ENCODE results near the gene GALNT2.

Gene GALNT2

DNA sequence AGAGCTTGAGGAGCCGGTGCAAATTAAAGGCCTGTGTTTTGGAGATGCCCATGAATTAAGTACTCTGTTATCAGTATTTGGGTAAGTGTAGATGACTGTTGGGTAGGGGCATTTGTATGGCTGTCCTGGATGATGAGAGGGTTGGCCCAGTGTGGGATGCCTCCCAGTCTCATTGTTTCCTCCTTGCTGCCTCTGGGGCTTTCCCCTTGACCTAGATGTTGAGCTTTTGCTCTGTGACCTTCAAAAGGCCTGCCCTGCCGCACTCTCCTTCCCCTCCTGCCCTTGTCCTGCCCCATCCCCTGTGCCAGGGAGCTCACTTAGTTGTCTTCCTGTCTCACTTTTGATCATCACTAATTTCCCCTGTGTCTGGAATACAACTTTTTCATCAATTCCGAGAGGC is 10.0 kb downstream of the GALNT2 start:
- no peak for ATAC-seq
- TF ChIP-seq ZNF70 (CRISPR knock-in tag; IDR thresholded peaks at IDR 0.05), result no peak

DNA sequence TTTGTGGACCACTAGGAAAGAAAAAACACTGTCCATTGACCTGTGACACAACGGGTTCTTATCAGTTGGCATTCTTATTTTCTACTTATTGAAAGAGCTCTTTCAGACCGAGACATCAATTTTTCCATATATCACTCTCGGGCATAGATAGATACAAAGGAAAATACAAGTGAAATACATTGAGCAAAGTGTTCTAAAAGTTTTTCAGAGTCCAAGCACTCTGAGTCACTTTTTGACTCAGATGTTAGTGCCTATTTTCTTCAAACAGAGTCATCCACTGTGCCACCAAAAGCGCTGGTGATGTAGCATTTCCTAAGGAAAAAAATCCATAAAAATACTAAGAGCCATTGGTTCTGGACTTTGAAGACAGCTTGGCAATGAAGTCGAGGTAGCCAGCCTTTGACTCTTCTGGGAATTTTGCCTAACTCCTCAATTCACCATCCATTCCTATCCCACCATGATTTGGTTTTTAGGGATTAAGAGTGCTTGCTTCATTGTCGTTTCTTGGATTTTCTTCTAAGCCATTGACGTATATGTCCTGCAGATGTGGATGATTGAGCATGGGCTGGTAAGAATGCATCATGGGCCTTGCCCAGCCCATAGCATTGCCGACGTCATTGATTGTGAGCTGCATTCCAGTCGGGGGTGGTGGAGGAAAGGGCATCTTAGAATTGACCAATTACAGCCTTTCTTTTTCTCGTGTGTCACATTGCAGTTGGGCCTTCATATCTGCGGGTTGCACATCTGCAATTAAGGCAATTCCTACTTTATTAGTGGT is 10.6 kb downstream of the GALNT2 start:
- no peak for TF ChIP-seq ISL1 (CRISPR knock-in tag; IDR thresholded peaks at IDR 0.05)
- TF ChIP-seq, protein P1, sequence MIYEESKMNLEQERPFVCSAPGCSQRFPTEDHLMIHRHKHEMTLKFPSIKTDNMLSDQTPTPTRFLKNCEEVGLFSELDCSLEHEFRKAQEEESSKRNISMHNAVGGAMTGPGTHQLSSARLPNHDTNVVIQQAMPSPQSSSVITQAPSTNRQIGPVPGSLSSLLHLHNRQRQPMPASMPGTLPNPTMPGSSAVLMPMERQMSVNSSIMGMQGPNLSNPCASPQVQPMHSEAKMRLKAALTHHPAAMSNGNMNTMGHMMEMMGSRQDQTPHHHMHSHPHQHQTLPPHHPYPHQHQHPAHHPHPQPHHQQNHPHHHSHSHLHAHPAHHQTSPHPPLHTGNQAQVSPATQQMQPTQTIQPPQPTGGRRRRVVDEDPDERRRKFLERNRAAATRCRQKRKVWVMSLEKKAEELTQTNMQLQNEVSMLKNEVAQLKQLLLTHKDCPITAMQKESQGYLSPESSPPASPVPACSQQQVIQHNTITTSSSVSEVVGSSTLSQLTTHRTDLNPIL (CRISPR knock-in tag; IDR thresholded peaks at IDR 0.05; ENCODE audit: low read depth), result no peak
- TF ChIP-seq ZNF565 (CRISPR knock-in tag; conservative IDR thresholded peaks at IDR 0.05; ENCODE audit: low read depth), result no peak
- no peak for TF ChIP-seq ZNF70 (CRISPR knock-in tag; IDR thresholded peaks at IDR 0.05)
- TF ChIP-seq ZNF8 (CRISPR knock-in tag; IDR thresholded peaks at IDR 0.05), result no peak
- TF ChIP-seq, protein P2, sequence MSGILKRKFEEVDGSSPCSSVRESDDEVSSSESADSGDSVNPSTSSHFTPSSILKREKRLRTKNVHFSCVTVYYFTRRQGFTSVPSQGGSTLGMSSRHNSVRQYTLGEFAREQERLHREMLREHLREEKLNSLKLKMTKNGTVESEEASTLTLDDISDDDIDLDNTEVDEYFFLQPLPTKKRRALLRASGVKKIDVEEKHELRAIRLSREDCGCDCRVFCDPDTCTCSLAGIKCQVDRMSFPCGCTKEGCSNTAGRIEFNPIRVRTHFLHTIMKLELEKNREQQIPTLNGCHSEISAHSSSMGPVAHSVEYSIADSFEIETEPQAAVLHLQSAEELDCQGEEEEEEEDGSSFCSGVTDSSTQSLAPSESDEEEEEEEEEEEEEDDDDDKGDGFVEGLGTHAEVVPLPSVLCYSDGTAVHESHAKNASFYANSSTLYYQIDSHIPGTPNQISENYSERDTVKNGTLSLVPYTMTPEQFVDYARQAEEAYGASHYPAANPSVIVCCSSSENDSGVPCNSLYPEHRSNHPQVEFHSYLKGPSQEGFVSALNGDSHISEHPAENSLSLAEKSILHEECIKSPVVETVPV (CRISPR knock-in tag; IDR thresholded peaks at IDR 0.05), result no peak
- TF ChIP-seq RARB (CRISPR knock-in tag; IDR thresholded peaks at IDR 0.05), result no peak
- no peak for TF ChIP-seq ZFP3 (CRISPR knock-in tag; IDR thresholded peaks at IDR 0.05)
- no peak for TF ChIP-seq GLIS3 (CRISPR knock-in tag; IDR thresholded peaks at IDR 0.05)
- no peak for TF ChIP-seq TCF4 (CRISPR knock-in tag; IDR thresholded peaks at IDR 0.05; ENCODE audit: borderline replicate concordance)
- TF ChIP-seq BACH2 (CRISPR knock-in tag; IDR thresholded peaks at IDR 0.05; ENCODE audit: borderline replicate concordance), result no peak
- TF ChIP-seq PPARA (CRISPR knock-in tag; IDR thresholded peaks at IDR 0.05; ENCODE audit: borderline replicate concordance), result no peak
- TF ChIP-seq, protein P3, sequence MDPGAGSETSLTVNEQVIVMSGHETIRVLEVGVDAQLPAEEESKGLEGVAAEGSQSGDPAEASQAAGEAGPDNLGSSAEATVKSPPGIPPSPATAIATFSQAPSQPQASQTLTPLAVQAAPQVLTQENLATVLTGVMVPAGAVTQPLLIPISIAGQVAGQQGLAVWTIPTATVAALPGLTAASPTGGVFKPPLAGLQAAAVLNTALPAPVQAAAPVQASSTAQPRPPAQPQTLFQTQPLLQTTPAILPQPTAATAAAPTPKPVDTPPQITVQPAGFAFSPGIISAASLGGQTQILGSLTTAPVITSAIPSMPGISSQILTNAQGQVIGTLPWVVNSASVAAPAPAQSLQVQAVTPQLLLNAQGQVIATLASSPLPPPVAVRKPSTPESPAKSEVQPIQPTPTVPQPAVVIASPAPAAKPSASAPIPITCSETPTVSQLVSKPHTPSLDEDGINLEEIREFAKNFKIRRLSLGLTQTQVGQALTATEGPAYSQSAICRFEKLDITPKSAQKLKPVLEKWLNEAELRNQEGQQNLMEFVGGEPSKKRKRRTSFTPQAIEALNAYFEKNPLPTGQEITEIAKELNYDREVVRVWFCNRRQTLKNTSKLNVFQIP (CRISPR knock-in tag; IDR thresholded peaks at IDR 0.05; ENCODE audit: borderline replicate concordance, low read depth), result no peak
- TF ChIP-seq CSDC2 (CRISPR knock-in tag; IDR thresholded peaks at IDR 0.05), result no peak
- ATAC-seq, result no peak

DNA sequence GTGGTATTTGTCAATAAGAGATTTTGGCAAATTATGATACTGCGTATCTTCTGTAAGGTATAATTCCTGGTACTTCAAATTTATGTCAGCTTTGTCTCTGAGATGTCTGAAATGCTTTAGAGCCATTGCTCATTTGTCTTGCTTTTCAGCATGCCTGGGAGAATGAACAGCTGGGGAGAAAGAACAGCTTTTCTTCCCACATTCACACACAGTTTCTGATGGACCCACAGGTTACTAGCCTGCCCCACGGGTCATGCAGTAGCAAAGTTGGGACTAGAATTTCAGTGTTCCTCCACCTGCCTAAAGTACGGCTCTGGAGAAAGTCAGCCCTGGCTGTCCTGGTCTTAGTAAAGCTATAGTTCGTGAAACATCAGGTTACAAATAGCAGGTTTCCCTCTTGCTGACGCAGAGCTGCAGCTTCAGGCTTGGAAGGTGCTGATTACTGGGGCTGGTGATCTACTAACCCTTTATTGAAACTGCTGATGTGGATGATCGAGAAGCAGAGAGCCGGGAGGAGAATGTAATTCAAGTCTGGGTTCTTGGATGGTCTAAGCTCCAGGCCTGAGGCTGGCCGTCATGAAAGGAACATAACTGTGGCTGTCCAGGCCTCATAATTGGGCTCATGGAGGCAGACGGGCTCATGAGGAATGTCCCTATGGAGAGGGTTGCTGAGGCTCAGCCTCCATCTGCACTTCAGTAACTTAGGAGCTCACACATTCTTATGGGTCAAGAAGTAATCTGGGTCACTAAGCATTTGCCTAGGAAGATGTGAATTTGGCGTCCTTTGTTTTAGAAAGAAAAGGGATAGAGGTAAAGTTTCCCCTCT is 12.4 kb downstream of the GALNT2 start:
- TF ChIP-seq RARB (CRISPR knock-in tag; IDR thresholded peaks at IDR 0.05) (no peak), ZC3H10 (CRISPR knock-in tag; IDR thresholded peaks at IDR 0.05) (no peak), ARNTL (CRISPR knock-in tag; IDR thresholded peaks at IDR 0.05; ENCODE audit: borderline replicate concordance, low read depth) (no peak), ESRRG (CRISPR knock-in tag; IDR thresholded peaks at IDR 0.05) (no peak), PPARA (CRISPR knock-in tag; IDR thresholded peaks at IDR 0.05; ENCODE audit: borderline replicate concordance) (no peak), CSDC2 (CRISPR knock-in tag; IDR thresholded peaks at IDR 0.05) (no peak), ZFP30 (CRISPR knock-in tag; IDR thresholded peaks at IDR 0.05) (no peak), ZNF565 (CRISPR knock-in tag; conservative IDR thresholded peaks at IDR 0.05; ENCODE audit: low read depth) (no peak), TOX (CRISPR knock-in tag; IDR thresholded peaks at IDR 0.05; ENCODE audit: borderline replicate concordance) (no peak), ISL1 (CRISPR knock-in tag; IDR thresholded peaks at IDR 0.05) (no peak), OSR1 (CRISPR knock-in tag; IDR thresholded peaks at IDR 0.05) (no peak), SNAI2 (CRISPR knock-in tag; IDR thresholded peaks at IDR 0.05) (no peak)
- TF ChIP-seq, protein P4, sequence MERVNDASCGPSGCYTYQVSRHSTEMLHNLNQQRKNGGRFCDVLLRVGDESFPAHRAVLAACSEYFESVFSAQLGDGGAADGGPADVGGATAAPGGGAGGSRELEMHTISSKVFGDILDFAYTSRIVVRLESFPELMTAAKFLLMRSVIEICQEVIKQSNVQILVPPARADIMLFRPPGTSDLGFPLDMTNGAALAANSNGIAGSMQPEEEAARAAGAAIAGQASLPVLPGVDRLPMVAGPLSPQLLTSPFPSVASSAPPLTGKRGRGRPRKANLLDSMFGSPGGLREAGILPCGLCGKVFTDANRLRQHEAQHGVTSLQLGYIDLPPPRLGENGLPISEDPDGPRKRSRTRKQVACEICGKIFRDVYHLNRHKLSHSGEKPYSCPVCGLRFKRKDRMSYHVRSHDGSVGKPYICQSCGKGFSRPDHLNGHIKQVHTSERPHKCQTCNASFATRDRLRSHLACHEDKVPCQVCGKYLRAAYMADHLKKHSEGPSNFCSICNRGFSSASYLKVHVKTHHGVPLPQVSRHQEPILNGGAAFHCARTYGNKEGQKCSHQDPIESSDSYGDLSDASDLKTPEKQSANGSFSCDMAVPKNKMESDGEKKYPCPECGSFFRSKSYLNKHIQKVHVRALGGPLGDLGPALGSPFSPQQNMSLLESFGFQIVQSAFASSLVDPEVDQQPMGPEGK (CRISPR knock-in tag; IDR thresholded peaks at IDR 0.05; ENCODE audit: borderline replicate concordance), result no peak
- TF ChIP-seq, protein P2 (CRISPR knock-in tag; IDR thresholded peaks at IDR 0.05), result no peak
- TF ChIP-seq, protein P5, sequence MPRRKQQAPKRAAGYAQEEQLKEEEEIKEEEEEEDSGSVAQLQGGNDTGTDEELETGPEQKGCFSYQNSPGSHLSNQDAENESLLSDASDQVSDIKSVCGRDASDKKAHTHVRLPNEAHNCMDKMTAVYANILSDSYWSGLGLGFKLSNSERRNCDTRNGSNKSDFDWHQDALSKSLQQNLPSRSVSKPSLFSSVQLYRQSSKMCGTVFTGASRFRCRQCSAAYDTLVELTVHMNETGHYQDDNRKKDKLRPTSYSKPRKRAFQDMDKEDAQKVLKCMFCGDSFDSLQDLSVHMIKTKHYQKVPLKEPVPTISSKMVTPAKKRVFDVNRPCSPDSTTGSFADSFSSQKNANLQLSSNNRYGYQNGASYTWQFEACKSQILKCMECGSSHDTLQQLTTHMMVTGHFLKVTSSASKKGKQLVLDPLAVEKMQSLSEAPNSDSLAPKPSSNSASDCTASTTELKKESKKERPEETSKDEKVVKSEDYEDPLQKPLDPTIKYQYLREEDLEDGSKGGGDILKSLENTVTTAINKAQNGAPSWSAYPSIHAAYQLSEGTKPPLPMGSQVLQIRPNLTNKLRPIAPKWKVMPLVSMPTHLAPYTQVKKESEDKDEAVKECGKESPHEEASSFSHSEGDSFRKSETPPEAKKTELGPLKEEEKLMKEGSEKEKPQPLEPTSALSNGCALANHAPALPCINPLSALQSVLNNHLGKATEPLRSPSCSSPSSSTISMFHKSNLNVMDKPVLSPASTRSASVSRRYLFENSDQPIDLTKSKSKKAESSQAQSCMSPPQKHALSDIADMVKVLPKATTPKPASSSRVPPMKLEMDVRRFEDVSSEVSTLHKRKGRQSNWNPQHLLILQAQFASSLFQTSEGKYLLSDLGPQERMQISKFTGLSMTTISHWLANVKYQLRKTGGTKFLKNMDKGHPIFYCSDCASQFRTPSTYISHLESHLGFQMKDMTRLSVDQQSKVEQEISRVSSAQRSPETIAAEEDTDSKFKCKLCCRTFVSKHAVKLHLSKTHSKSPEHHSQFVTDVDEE (CRISPR knock-in tag; IDR thresholded peaks at IDR 0.05), result no peak
- ATAC-seq, result no peak
